Measurements from ENCODE around the gene LEKR1.
"Not testable (repeated sequence)": the region's sequence is repeated elsewhere in the genome, so short reads cannot be mapped to it uniquely, and the experiment has no call there.

The LEKR1 gene

GRCh38 chr3:156808025-156808424 lies 18.1 kb upstream of the LEKR1 start:
- no peak for DNase-seq

GRCh38 chr3:156811089-156811862 lies 14.9 kb upstream of the LEKR1 start:
- DNase-seq, result no peak

- peak; percentile 48 for DNase-seq
Measured at GRCh38 chr3:156812521-156813335, 13.4 kb upstream of the LEKR1 start.

GRCh38 chr3:156814295-156814694 lies 11.9 kb upstream of the LEKR1 start:
- DNase-seq, result no peak

- no peak for DNase-seq
Measured at GRCh38 chr3:156816091-156816793, 9.9 kb upstream of the LEKR1 start.

GRCh38 chr3:156816794-156817645 lies 9.1 kb upstream of the LEKR1 start:
- peak; percentile 74 for DNase-seq

- no peak for DNase-seq
Measured at GRCh38 chr3:156817646-156818272, 8.4 kb upstream of the LEKR1 start.

GRCh38 chr3:156818273-156818651 lies 7.9 kb upstream of the LEKR1 start:
- no peak for DNase-seq

- DNase-seq, result no peak
Measured at GRCh38 chr3:156818890-156819289, 7.3 kb upstream of the LEKR1 start.

- no peak for DNase-seq
Measured at GRCh38 chr3:156819842-156820691, 6.1 kb upstream of the LEKR1 start.

GRCh38 chr3:156820692-156821080 lies 5.5 kb upstream of the LEKR1 start:
- no peak for DNase-seq

GRCh38 chr3:156822626-156823260 lies 3.4 kb upstream of the LEKR1 start:
- not testable (repeated sequence) for DNase-seq

- DNase-seq, result peak; percentile 71
Measured at GRCh38 chr3:156825795-156826143, 384 bp upstream of the LEKR1 start.

- DNase-seq, result no peak
Measured at GRCh38 chr3:156826896-156827882, 1.0 kb downstream of the LEKR1 start.

GRCh38 chr3:156831006-156831405 lies 4.9 kb downstream of the LEKR1 start:
- DNase-seq, result no peak

GRCh38 chr3:156834435-156834834 lies 8.3 kb downstream of the LEKR1 start:
- DNase-seq, result no peak

- DNase-seq, result no peak
Measured at GRCh38 chr3:156834962-156835535, 8.9 kb downstream of the LEKR1 start.

- no peak for DNase-seq
Measured at GRCh38 chr3:156836701-156837100, 10.5 kb downstream of the LEKR1 start.

- no peak for DNase-seq
Measured at GRCh38 chr3:156837115-156837514, 11.0 kb downstream of the LEKR1 start.

All from SHP77 treated with DMSO at 0.1 percent for 48 hours (cell line).